Coronary artery (tissue), 2 donors: ENCODE results near the gene PTPRN.
"Not testable (repeated sequence)": the region's sequence is repeated elsewhere in the genome, so short reads cannot be mapped to it uniquely, and the experiment has no call there.

ENCODE experiments used
- DNase-seq: peaks from one replicate; pipeline ENCODE4 v3.0.0-alpha.2; 2017; ENCODE audit warnings: low spot score
- H3K27ac ChIP-seq, 2 donors: fragments of 200-600 bp; sonication (generic); one replicate each; pipeline ENCODE4 v1.5.1; 2016 to 2019
- H3K4me3 ChIP-seq: fragments of 200-600 bp; sonication (generic); 2 replicates; pipeline ENCODE4 v1.5.1; 2016; ENCODE audit warnings: mild to moderate bottlenecking, moderate library complexity
- CTCF ChIP-seq: fragments of 200-600 bp; sonication (generic); IDR thresholded peaks from one replicate; pipeline ENCODE4 v1.5.1; 2019; ENCODE audit warnings: antibody characterized with exemption

Gene PTPRN

GRCh38 chr2:219287580-219288265 lies 21.5 kb downstream of the PTPRN start:
- Histone ChIP-seq H3K27ac (no peak overlapping the region), H3K4me3 (no peak overlapping the region)
- TF ChIP-seq CTCF = no peak
- peak; percentile 47 for DNase-seq

GRCh38 chr2:219287116-219287440 lies 22.1 kb downstream of the PTPRN start:
- not testable (repeated sequence) for H3K4me3 ChIP-seq, DNase-seq
- peak overlapping the region in 1 of 2 donors; percentile 70 for H3K27ac ChIP-seq

GRCh38 chr2:219286436-219287115 lies 22.6 kb downstream of the PTPRN start:
- no peak overlapping the region for H3K4me3 ChIP-seq
- peak overlapping the region; percentile 4 to 70 for H3K27ac ChIP-seq
- DNase-seq = peak; percentile 55
- TF ChIP-seq CTCF = no peak

GRCh38 chr2:219285894-219286425 lies 23.2 kb downstream of the PTPRN start:
- TF ChIP-seq CTCF = no peak
- DNase-seq = no peak
- Histone ChIP-seq H3K27ac (peak overlapping the region; percentile 4 to 70), H3K4me3 (no peak overlapping the region)

- DNase-seq = no peak
- no peak for TF ChIP-seq CTCF
- Histone ChIP-seq H3K27ac (peak overlapping the region in 1 of 2 donors; percentile 70), H3K4me3 (no peak overlapping the region)
Measured at GRCh38 chr2:219285373-219285735, 23.8 kb downstream of the PTPRN start.

GRCh38 chr2:219284501-219285372 lies 24.5 kb downstream of the PTPRN start:
- no peak for TF ChIP-seq CTCF
- DNase-seq = no peak
- Histone ChIP-seq H3K27ac (no peak overlapping the region), H3K4me3 (no peak overlapping the region)

GRCh38 chr2:219282943-219283581 lies 26.1 kb downstream of the PTPRN start:
- no peak for DNase-seq
- TF ChIP-seq CTCF = no peak
- peak overlapping the region in 1 of 2 donors; percentile 12 for H3K27ac ChIP-seq
- H3K4me3 ChIP-seq = no peak overlapping the region
